T-helper 1 cell treated with Interleukin-12 subunit alpha and Interleukin-12 subunit beta and Interleukin-4 antibody, amounts not matched to agents 30 ng/mL and 1 ng/mL, for 36 hours (primary cell): ENCODE data around the gene DACH2. TPM values are rescaled to one million over a fixed set of nuclear protein-coding genes. Genes with fewer than 3 reads are reported as not detected.

Experiments used
- intact Hi-C: fragments of 100-400 bp; cut with micrococcal nuclease; formaldehyde crosslinking; loops from one replicate; pipeline ENCODE4 v1.15.1; 2024
- total RNA-seq: library from RNA; stranded (reverse); gene quantifications from 2 replicates; pipeline ENCODE4 v1.2.3, GENCODE V29; 2022

DACH2 gene
- total RNA-seq, 1 donor from 2014 or later: not detected

- intact Hi-C loops: no loop called here
Observed at GRCh38 chrX:86747091-86747490, 598.8 kb downstream of the DACH2 start.

GRCh38 chrX:86805241-86805640 is 657.0 kb downstream of the DACH2 start:
- intact Hi-C loops: no loop called here

GRCh38 chrX:86806786-86807185 is 658.5 kb downstream of the DACH2 start:
- intact Hi-C loops: no loop called here

GRCh38 chrX:86809651-86810050 is 661.4 kb downstream of the DACH2 start:
- intact Hi-C loops: no loop called here

GRCh38 chrX:86829786-86830185 is 681.5 kb downstream of the DACH2 start:
- intact Hi-C loops: no loop called here

GRCh38 chrX:86830685-86831084 is 682.4 kb downstream of the DACH2 start:
- intact Hi-C loops: no loop called here

GRCh38 chrX:86845101-86845500 is 696.9 kb downstream of the DACH2 start:
- intact Hi-C loops: no loop called here

Other genes starting within 250 kb of the DACH2 start
- 16.6 and 17.7 TPM in 2 replicates for gene CHM, start 100.9 kb upstream of the DACH2 start, total RNA-seq